DMS153 treated with DMSO at 0.1 percent for 48 hours (cell line): ENCODE results near the gene STARD3.
"Not testable (repeated sequence)": the region's sequence is repeated elsewhere in the genome, so short reads cannot be mapped to it uniquely, and the experiment has no call there.

Experiments
- DNase-seq: peaks from one replicate; lab custom pipeline; 2025; ENCODE audit not compliant: unreplicated experiment; lab: John Stamatoyannopoulos, UW

STARD3 gene

DNA sequence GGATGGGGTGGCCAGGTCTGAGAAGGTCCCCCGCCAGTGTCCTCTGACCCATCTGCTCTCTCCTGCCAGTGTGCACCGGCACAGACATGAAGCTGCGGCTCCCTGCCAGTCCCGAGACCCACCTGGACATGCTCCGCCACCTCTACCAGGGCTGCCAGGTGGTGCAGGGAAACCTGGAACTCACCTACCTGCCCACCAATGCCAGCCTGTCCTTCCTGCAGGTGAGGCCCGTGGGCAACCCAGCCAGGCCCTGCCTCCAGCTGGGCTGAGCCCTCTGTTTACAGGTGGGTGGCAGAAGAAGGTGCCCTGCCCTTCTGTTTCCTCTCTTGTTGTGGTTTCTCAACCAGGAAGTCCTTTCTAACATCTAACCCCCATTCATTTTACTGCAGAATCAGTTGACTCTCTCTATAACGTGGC is 70.0 kb downstream of the STARD3 start:
- no peak for DNase-seq

DNA sequence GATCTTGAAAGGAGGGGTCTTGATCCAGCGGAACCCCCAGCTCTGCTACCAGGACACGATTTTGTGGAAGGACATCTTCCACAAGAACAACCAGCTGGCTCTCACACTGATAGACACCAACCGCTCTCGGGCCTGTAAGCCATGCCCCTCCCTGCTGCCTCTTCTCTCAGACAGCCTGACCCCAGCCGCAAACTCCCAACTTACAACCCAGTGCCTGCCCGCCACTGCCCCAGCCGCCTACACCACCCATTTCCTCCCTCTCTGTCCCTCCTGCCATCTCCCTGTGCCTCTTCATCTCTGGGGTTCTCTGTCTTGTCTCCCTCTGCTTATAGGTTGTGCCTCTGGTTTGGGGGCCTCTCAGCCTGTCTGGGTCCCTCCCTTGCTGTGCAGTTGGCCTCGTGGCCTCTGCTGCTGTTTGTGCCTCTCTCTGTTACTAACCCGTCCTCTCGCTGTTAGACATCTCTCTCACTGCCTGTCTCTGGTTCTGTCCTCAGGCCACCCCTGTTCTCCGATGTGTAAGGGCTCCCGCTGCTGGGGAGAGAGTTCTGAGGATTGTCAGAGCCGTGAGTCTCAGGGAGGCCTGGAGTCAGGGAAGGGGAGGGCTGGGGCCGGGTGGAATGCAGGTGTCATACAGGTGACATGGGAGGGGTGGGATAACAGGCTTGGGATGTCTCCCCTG is 72.5 kb downstream of the STARD3 start:
- DNase-seq, result no peak

DNA sequence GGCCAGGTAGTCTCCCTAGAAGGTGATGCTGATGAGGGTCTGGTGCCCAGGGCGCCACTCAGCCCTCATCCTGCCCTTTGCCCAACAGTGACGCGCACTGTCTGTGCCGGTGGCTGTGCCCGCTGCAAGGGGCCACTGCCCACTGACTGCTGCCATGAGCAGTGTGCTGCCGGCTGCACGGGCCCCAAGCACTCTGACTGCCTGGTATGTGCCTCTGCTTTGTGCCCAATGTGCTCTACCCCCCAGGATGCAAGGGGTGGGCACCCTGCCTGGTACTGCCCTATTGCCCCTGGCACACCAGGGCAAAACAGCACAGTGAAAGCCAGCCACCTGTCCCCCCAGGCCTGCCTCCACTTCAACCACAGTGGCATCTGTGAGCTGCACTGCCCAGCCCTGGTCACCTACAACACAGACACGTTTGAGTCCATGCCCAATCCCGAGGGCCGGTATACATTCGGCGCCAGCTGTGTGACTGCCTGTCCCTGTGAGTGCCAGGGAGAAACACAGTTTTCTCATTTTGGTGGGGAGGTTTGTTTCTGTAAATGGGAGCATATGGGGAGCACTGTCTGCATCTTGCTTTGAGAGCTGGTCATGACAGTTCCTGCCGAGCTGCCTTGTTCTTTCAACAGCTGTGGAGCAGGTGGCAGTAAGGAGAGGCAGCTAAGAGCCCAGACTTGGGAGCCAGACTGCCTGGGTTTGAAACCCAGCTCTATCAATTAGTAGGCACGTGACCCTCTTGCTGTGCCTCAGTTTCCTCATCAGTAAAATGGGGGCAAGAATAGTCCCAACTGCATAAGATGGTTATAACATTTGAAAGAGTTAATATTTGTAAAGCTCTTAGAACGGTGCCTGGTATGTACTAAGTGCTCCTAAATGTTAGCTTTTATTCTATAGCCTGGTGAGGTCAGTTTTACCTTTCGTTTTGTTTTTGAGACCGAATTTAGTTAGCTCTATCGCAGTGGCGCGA is 73.3 kb downstream of the STARD3 start:
- DNase-seq, result no peak

DNA sequence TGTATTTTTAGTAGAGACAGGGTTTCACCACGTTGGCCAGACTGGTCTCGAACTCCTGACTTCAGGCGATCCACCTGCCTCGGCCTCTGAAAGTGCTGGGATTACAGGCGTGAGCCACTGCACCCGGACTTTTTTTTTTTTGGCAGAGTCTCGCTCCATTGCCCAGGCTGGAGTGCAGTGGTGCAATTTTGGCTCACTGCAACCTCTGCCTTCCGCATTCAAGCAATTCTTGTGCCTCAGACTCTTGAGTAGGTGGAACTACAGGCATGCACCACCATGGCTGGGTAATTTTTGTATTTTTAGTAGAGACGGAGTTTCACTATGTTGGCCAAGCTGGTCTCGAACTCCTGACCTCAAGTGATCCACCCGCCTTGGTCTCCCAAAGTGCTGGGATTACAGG is 74.1 kb downstream of the STARD3 start:
- not testable (repeated sequence) for DNase-seq

DNA sequence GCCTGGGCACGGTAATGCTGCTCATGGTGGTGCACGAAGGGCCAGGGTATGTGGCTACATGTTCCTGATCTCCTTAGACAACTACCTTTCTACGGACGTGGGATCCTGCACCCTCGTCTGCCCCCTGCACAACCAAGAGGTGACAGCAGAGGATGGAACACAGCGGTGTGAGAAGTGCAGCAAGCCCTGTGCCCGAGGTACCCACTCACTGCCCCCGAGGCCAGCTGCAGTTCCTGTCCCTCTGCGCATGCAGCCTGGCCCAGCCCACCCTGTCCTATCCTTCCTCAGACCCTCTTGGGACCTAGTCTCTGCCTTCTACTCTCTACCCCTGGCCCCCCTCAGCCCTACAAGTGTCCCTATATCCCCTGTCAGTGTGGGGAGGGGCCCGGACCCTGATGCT is 74.9 kb downstream of the STARD3 start:
- DNase-seq, result no peak
